ENCODE data around the gene SUGCT.
"Not testable (repeated sequence)": the region's sequence is repeated elsewhere in the genome, so short reads cannot be mapped to it uniquely, and the experiment has no call there.

SUGCT gene

GRCh38 chr7:40138973-40139372, 4.2 kb downstream of the SUGCT start:
- no peak for DNase-seq

- not testable (repeated sequence) for DNase-seq
Observed at GRCh38 chr7:40139891-40140290, 5.1 kb downstream of the SUGCT start.

- not testable (repeated sequence) for DNase-seq
Observed at GRCh38 chr7:40141916-40142315, 7.1 kb downstream of the SUGCT start.

- not testable (repeated sequence) for DNase-seq
Observed at GRCh38 chr7:40145596-40146130, 10.9 kb downstream of the SUGCT start.

- no peak for DNase-seq
Observed at GRCh38 chr7:40147371-40148246, 12.8 kb downstream of the SUGCT start.

GRCh38 chr7:40148247-40148580, 13.4 kb downstream of the SUGCT start:
- DNase-seq, result not testable (repeated sequence)

GRCh38 chr7:40148671-40149070, 13.9 kb downstream of the SUGCT start:
- DNase-seq, result no peak

GRCh38 chr7:40151504-40151903, 16.7 kb downstream of the SUGCT start:
- DNase-seq, result no peak

- DNase-seq, result no peak
Observed at GRCh38 chr7:40156988-40157387, 22.2 kb downstream of the SUGCT start.

GRCh38 chr7:40162516-40162915, 27.7 kb downstream of the SUGCT start:
- DNase-seq, result no peak

- no peak for DNase-seq
Observed at GRCh38 chr7:40165216-40165615, 30.4 kb downstream of the SUGCT start.

GRCh38 chr7:40167291-40167690, 32.5 kb downstream of the SUGCT start:
- DNase-seq, result no peak

- not testable (repeated sequence) for DNase-seq
Observed at GRCh38 chr7:40168266-40168665, 33.5 kb downstream of the SUGCT start.

- not testable (repeated sequence) for DNase-seq
Observed at GRCh38 chr7:40173121-40173520, 38.3 kb downstream of the SUGCT start.

- DNase-seq, result not testable (repeated sequence)
Observed at GRCh38 chr7:40175256-40175655, 40.5 kb downstream of the SUGCT start.

GRCh38 chr7:40175725-40176510, 41.1 kb downstream of the SUGCT start:
- no peak for DNase-seq

- no peak for DNase-seq
Observed at GRCh38 chr7:40177071-40177470, 42.3 kb downstream of the SUGCT start.

- no peak for DNase-seq
Observed at GRCh38 chr7:40182452-40182851, 47.6 kb downstream of the SUGCT start.

- DNase-seq, result no peak
Observed at GRCh38 chr7:40186586-40186985, 51.8 kb downstream of the SUGCT start.

GRCh38 chr7:40192036-40192435, 57.2 kb downstream of the SUGCT start:
- no peak for DNase-seq

GRCh38 chr7:40194745-40195144, 59.9 kb downstream of the SUGCT start:
- DNase-seq, result no peak

GRCh38 chr7:40197527-40197926, 62.7 kb downstream of the SUGCT start:
- no peak for DNase-seq

Data from anterior cingulate cortex (tissue), 58 donors.